Hematopoietic multipotent progenitor cell treated with erythropoietin and hydrocortisone succinate and interleukin-3 and kit ligand, for 4 days (in vitro differentiated cells): Measurements from ENCODE around the gene RNF181.
"Not testable (repeated sequence)": the region's sequence is repeated elsewhere in the genome, so short reads cannot be mapped to it uniquely, and the experiment has no call there.

ENCODE experiments used
- DNase-seq: peaks from one replicate; pipeline ENCODE4 v3.0.0-alpha.2; 2015

Gene RNF181

DNA sequence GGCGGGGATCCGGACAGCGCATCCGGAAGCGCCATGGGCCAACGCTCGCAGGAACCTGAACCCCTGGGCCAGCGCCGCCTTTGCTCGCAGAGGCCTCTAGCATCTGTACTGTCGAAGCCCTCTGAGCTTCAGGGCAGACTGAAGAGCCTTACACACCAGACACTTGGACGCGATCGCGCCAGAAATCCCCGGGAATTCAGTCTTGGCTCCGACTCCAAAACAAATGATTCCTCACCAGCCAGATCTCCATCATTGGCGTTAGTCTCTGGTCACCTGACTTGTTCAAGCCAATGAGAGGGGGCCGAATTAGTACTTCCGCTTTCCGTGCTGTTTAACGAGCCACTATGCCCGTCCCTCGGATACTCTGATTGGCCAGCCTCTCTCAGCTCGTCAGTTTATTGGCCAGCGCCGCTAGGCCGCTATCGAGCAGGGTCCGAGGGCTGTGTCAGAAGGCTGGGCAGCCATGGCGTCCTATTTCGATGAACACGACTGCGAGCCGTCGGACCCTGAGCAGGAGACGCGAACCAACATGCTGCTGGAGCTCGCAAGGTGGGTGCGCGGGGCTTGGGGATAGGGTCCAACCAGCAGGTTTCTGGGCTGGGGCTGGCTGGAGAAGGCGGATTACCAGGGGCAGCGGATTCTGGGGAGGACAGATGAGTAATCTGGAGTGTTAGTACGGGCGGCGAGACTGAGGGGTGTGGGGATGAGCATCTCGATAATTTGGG lies at the start of gene RNF181:
Gene RNF181 (plus strand): TSS at position 445 of the 725 bp plus-strand sequence. CDS start 19 bp downstream, at position 464.
- DNase-seq, result peak; percentile 99

- peak; percentile 46 for DNase-seq
These were observed 49.7 kb upstream of the RNF181 start for GRCh38 chr2:85545780-85546240.

DNA sequence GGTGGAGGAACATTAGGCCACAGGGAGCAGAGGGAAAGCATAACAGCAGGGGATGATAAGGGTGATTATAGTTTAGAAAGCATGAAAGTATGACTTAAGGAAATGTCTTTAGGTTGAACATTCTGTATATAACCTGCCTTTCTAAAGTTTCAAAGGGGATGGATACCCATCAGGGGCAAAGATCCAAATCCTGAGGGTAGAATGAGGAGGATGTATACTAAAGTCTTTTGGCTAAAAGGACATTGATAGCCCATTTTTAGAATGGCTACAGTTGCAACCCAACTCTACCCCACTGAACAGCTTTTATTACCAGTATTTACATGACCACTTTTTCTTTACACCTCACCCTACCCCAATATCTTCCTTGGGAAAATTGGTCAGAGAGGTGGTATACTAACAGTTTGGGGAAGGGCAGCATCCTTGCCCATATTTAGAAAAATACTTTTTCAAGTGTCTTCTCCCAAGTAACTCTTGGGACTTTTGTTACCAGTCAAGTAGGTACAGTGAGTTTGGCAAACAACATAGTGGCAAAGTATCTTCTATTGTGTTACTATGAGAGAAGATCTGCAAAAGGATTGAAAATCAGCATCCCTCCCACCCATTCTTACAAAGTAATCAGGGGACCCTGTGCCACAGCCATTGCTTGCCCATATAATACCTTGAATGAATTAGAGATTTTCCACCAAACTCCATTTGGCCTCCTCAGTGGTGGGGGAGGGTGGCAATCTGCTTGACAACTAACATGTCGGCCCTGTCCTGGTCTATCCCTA lies 48.3 kb upstream of the RNF181 start:
- DNase-seq, result peak; percentile 42

- no peak for DNase-seq
These were observed 47.5 kb upstream of the RNF181 start for GRCh38 chr2:85547859-85548607.

DNA sequence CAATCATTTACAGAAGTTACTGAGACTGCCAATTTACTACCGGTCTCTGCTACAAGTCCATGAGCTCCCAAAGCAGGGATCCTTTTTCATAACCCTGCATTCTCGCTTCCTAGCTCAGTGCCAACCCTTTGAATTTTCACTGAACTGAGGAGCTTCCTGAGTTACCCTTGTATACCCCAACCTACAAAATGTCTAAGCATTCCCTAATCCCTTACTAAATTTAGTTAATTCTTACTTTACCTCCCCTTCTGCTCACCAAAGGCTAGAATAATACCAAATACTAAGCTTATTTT lies 47.0 kb upstream of the RNF181 start:
- DNase-seq, result no peak

GRCh38 chr2:85549095-85549494 lies 46.5 kb upstream of the RNF181 start:
- no peak for DNase-seq

DNA sequence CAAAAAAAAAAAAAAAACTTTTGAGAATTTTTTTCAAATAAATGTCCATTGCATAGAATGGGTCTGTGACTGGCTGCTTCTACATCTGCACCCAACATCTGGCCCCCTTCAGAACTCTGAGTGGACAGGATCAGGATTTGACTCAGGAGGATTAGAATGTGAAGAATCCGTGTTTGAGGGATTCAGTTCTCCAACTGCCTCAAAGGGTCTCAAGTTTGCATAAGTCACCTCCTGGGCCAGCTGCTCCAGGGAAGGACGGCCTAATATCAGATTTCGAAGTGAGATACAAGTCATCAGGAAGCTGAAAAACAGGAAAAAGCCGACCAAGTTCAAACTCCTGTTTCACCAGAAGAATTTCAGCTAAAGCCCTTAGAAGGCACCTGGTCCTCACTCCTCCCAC lies 45.7 kb upstream of the RNF181 start:
- DNase-seq, result no peak

GRCh38 chr2:85550486-85550885 lies 45.1 kb upstream of the RNF181 start:
- DNase-seq, result peak; percentile 70

- peak; percentile 92 for DNase-seq
These were observed 43.6 kb upstream of the RNF181 start for GRCh38 chr2:85551698-85552678.

DNA sequence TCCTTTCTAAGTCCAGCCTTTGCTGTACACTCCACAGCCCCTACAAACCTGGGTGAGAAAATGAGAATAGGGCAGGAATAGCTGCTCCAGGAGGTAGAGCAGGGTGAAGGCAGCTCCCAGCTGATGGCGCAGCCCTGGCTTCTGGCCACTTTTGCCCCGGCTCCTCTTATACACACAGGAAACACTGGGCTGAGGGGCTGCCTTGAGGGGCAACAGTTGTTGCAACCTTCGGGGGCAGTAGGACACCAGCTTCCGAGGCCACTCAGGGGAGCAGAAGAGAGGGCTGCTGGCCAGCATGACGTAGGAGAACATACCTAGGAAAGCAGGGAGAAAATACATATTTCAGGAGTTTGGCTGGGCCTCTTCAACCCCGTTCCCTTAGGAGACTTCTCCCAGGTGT lies 42.4 kb upstream of the RNF181 start:
- DNase-seq, result no peak

DNA sequence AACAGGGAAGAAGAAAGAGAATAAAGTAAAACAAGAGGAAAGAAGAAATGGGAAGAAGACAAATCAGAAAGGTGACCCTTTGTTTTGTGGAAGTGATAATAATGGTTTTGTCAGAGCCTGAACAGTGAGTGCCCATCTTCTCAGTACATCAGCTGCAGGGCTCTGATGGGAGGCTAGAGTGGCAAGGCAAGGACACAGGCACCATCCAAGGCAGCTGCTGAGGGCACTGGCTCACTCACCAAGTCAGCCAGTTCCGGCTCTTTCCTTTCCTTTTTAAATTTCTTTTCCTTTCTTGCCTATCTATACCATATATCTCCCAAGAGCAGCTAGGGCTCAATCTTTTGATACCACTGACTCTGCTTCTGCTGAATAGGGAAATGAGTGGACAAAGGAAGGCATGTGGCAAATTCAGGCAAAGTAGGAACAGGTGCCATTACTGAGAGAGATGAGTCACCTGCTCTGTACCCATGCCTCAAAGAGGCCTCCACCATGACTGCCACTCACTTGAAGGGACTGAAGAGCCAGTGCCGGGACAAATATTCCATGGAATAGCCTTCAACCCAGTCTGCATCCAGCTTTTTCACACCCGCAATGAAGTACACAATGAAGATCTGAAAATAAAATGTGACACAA lies 40.4 kb upstream of the RNF181 start:
- no peak for DNase-seq

DNA sequence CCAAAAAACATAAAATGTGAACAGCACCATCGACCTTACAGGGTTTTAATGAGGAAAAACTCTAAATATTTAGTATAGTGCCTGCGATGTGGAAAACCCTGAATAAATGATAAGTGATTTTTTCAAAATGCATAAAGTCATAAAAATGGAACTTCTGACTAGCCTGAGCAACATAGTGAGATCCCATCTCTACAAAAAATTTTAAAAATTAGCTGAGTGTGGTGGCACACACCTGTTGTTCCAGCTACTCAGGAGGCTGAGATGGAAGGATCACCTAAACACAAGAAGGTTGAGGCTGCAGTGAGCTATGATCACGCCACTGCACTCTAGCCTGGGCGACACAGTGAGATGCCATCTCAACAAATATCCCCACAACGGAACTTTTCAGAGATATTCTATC lies 38.4 kb upstream of the RNF181 start:
- no peak for DNase-seq

- no peak for DNase-seq
These were observed 37.4 kb upstream of the RNF181 start for GRCh38 chr2:85558160-85558559.

- DNase-seq, result not testable (repeated sequence)
These were observed 35.2 kb upstream of the RNF181 start for GRCh38 chr2:85560403-85560726.

DNA sequence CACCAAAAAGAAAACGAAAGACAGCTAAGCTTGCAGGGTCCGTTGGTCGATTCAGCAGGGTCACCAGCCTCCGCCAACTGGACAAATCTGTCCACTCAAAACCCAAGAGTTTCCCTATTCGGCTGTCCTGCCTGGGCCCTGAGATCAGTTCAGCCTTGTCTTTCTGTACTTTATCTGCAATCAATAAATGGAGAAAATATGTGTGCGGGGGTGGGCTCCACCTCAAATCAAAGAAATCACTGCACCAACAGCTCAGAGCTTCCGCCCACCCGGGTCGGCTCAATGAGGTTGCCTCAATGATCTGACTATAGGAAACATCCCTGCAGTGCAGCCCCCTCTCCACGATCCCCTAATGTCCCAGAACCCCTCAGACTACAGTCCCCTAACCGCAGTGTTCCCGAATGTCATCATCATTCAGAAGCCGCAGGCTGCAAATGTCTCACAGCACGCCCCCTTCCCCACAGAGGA lies 34.7 kb upstream of the RNF181 start:
- no peak for DNase-seq

DNA sequence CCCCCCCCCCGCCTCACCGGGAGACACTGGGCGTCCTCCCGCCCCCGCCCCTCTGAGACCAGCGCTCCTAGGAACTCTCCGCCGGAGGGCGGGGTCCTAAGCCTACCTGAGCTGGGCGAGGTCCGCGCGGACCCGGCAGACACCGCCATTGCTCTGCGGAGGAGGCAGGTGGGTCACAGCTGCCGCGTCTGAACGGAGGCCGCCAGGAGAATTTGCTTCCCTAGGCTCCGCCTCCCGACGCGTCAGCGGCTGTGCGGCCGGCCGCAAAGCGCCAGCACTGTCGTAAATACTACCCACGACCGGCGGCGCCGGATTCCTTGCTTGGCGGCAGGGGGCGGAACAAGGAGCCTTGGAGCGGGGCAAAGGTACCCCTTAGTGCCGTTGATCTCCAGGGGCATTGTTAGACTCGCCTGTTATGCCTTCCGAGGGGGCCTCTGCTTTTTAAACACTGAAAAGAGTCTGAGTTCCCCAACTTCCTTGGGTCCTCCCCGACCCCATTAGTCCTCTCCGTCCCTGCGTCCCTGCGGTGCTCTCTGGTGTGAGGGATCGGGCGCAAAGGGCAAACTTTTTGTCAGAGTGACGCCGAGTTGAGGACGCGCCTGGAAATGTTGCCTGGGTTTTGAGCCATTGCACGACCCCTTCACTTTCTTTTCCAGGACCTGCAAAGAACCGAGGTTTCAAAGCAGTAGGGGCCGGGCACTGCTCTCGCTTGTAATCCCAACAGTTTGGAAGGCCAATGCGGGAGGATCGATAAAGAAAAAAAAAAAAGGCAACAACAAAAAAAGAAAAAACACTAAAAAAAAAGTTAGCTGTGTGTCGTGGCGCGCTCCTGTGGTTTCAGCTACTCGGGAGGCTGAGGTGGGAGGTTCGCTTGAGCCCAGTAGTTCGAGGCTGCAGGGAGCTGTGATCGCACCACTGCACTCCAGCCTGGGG lies 34.0 kb upstream of the RNF181 start, which contains the start of gene GGCX:
Gene GGCX (minus strand): TSS at position 214 of the 933 bp plus-strand sequence. CDS start 65 bp downstream, at position 149.
- DNase-seq, result peak; percentile 98

DNA sequence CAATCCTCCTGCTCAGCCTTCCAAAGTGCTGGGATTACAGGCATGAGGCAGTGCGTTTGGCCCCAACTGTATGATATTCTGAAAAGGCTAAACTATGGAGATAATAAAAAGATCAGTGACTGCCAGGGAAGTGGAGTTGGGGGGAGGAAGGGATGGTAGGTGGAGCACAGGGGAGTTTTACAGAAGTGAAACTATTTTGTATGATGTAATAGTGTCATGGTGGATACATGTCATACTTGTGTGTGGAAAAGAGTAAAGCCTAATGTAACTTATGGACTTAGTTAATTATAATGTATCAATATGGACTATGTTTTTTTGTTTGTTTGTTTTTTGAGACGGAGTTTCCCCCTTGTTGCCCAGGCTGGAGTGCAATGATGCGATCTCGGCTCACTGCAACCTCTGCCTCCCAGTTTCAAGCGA lies 31.4 kb upstream of the RNF181 start:
- DNase-seq, result peak; percentile 40

- DNase-seq, result no peak
These were observed 29.3 kb upstream of the RNF181 start for GRCh38 chr2:85566265-85566664.

DNA sequence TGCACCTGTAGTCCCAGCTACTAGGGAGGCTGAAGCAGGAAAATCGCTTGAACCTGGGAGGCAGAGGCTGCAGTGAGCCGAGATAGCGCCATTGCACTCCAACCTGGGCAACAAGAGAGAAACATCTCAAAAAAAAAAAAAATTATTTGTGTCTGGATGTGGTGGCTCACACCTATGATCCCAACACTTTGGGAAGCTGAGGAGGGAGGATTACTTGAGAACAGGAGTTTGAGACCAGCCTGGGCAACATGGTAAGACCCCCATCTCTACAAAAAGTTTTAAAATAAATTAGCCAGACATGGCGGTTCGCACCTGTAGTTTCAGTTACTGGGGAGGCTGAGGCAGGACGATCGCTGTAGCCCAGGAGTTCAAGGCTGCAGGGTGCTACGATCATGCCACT lies 19.8 kb upstream of the RNF181 start:
- DNase-seq, result no peak

DNA sequence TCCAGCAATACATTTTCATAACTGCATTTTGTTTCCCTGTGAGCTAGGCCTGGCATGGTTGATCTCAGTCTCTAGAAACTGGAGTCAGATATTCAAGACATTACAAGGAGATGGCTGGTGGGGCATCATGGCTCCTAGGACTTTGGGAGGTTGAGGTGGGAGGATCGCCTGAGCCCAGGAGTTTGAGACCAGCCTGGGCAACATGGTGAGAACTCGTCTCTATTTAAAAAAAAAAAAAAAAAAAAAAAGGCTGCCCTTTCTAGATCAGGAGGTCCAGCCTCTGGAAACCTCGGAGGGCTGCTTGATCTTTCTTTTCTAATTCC lies 18.5 kb upstream of the RNF181 start:
- DNase-seq, result no peak
